Vagina (tissue), 2 donors: ENCODE results near the gene AIMP1.

ENCODE experiments used
- POLR2A ChIP-seq, 2 donors: fragments of 450-650 bp; IDR thresholded peaks; one replicate each; pipeline ENCODE4 v1.6.1; 2017; ENCODE audit warnings: antibody characterized with exemption in 2 of 2, mild to moderate bottlenecking in 2 of 2, moderate library complexity in 2 of 2
- TF ChIP-seq, protein P1 (sequence below), 3 experiments: fragments of 450-650 bp in 2 of 3; fragments of 200-600 bp in 1 of 3; sonication (generic) in 1 of 3; IDR thresholded peaks; one replicate each; pipeline ENCODE4 v1.5.1; 2017 to 2019; ENCODE audit warnings: antibody characterized with exemption in 3 of 3, mild to moderate bottlenecking in 2 of 3, moderate library complexity in 2 of 3

DNA sequence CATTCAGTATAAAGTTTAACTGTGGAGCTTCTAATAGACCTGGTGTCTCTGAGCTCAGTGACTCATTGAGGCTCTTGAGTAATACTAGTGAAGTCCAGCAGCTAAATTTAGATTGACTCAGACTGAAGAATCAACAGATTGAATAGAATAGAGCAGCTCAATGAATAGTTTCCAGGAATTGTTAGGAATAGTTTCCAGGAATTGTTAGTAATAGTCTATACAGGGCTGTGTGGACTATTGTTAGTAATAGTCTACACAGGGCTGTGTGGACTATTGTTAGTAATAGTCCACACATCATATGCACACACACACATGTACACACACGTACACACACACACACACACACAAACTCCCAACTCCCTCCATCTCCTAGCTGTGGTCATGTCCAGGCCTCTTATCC is 49.3 kb downstream of the AIMP1 start:
- TF ChIP-seq, protein P1, sequence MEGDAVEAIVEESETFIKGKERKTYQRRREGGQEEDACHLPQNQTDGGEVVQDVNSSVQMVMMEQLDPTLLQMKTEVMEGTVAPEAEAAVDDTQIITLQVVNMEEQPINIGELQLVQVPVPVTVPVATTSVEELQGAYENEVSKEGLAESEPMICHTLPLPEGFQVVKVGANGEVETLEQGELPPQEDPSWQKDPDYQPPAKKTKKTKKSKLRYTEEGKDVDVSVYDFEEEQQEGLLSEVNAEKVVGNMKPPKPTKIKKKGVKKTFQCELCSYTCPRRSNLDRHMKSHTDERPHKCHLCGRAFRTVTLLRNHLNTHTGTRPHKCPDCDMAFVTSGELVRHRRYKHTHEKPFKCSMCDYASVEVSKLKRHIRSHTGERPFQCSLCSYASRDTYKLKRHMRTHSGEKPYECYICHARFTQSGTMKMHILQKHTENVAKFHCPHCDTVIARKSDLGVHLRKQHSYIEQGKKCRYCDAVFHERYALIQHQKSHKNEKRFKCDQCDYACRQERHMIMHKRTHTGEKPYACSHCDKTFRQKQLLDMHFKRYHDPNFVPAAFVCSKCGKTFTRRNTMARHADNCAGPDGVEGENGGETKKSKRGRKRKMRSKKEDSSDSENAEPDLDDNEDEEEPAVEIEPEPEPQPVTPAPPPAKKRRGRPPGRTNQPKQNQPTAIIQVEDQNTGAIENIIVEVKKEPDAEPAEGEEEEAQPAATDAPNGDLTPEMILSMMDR (IDR thresholded peaks at IDR 0.05), result no peak
- TF ChIP-seq POLR2A (IDR thresholded peaks at IDR 0.05), result no peak
